MM.1S (cell line): ENCODE measurements around the gene KCNK13.
"Not testable (repeated sequence)": the region's sequence is repeated elsewhere in the genome, so short reads cannot be mapped to it uniquely, and the experiment has no call there.

Experiments used
- DNase-seq: peaks from one replicate; pipeline ENCODE4 v3.0.0-alpha.2; 2015
- H2AFZ ChIP-seq: fragments of 300-600 bp; sonication (generic); 2 replicates; pipeline ENCODE4 v1.6.0; 2016; ENCODE audit warnings: antibody characterized with exemption, low read length
- H3F3A ChIP-seq: fragments of 300-600 bp; sonication (generic); 2 replicates; pipeline ENCODE4 v1.6.1; 2016; ENCODE audit warnings: mild to moderate bottlenecking, antibody characterized with exemption, low read length, moderate library complexity, mixed read lengths; ENCODE audit not compliant: insufficient read depth
- H3K27ac ChIP-seq: fragments of 300-600 bp; sonication (generic); 2 replicates; pipeline ENCODE4 v1.5.1; 2016; ENCODE audit warnings: mild to moderate bottlenecking, low read length
- H3K27me3 ChIP-seq: fragments of 300-600 bp; sonication (generic); replicated peaks from 2 replicates; pipeline ENCODE4 v1.6.0; 2016; ENCODE audit warnings: low read length; ENCODE audit not compliant: insufficient read depth
- H3K36me3 ChIP-seq: fragments of 300-600 bp; sonication (generic); replicated peaks from 2 replicates; pipeline ENCODE4 v1.6.1; 2016; ENCODE audit warnings: mild to moderate bottlenecking, low read length, mixed read lengths; ENCODE audit not compliant: insufficient read depth
- H3K4me1 ChIP-seq: fragments of 300-600 bp; sonication (generic); 2 replicates; pipeline ENCODE4 v1.6.1; 2016; ENCODE audit warnings: low read length, mixed read lengths
- H3K4me2 ChIP-seq: fragments of 300-600 bp; sonication (generic); 2 replicates; pipeline ENCODE4 v1.6.0; 2016; ENCODE audit warnings: low read depth, low read length
- H3K4me3 ChIP-seq: fragments of 300-600 bp; sonication (generic); 2 replicates; pipeline ENCODE4 v1.5.1; 2016; ENCODE audit warnings: low read length, mixed read lengths
- H3K79me2 ChIP-seq: fragments of 300-600 bp; sonication (generic); 2 replicates; pipeline ENCODE4 v1.6.1; 2016; ENCODE audit warnings: mixed run types, low read length, mixed read lengths
- H3K9ac ChIP-seq: fragments of 300-600 bp; sonication (generic); 2 replicates; pipeline ENCODE4 v1.6.1; 2016; ENCODE audit warnings: low read length, mixed read lengths
- H3K9me2 ChIP-seq: fragments of 300-600 bp; sonication (generic); replicated peaks from 2 replicates; pipeline ENCODE4 v1.6.1; 2016; ENCODE audit warnings: mild to moderate bottlenecking, low read length, mixed read lengths; ENCODE audit not compliant: insufficient read depth
- H3K9me3 ChIP-seq: fragments of 300-600 bp; sonication (generic); replicated peaks from 2 replicates; pipeline ENCODE4 v1.6.1; 2016; ENCODE audit warnings: mild to moderate bottlenecking, low read length, mixed read lengths; ENCODE audit not compliant: insufficient read depth
- H4K20me1 ChIP-seq: fragments of 300-600 bp; sonication (generic); 2 replicates; pipeline ENCODE4 v1.6.1; 2016; ENCODE audit warnings: mild to moderate bottlenecking, low read length, moderate library complexity, mixed read lengths; ENCODE audit not compliant: insufficient read depth
- CTCF ChIP-seq: fragments of 300-600 bp; sonication (generic); IDR thresholded peaks from 2 replicates; pipeline ENCODE4 v1.5.1; 2016; ENCODE audit warnings: antibody characterized with exemption, low read length, mixed read lengths
- EZH2 ChIP-seq: fragments of 300-600 bp; sonication (generic); optimal IDR thresholded peaks from 2 replicates; pipeline ENCODE3; 2017; ENCODE audit warnings: low read depth, mild to moderate bottlenecking, antibody characterized with exemption, low read length, mixed read lengths
- EZH2phosphoT487 ChIP-seq: fragments of 300-600 bp; sonication (generic); IDR thresholded peaks from 2 replicates; pipeline ENCODE4 v1.6.1; 2018; ENCODE audit warnings: antibody characterized with exemption, low read length

KCNK13 gene

GRCh38 chr14:90023176-90023896 lies 38.5 kb upstream of the KCNK13 start:
- H3K9me3 ChIP-seq = no peaks in the 10 kb centered on the region
- no peak overlapping the region for H2AFZ ChIP-seq
- no peaks in the 10 kb centered on the region for H3K36me3 ChIP-seq
- no peak overlapping the region for H3K27ac ChIP-seq
- H3K9me2 ChIP-seq = no peaks in the 10 kb centered on the region
- H3K9ac ChIP-seq = no peak overlapping the region
- no peak overlapping the region for H3K4me3 ChIP-seq
- H3K79me2 ChIP-seq = no peaks in the 10 kb centered on the region
- H4K20me1 ChIP-seq = no peaks in the 10 kb centered on the region
- TF ChIP-seq CTCF (no peak), EZH2 (no peak), EZH2phosphoT487 (no peak)
- H3K4me1 ChIP-seq = no peaks in the 10 kb centered on the region
- DNase-seq = no peak
- no peak overlapping the region for H3K4me2 ChIP-seq
- H3K27me3 ChIP-seq = no peaks in the 10 kb centered on the region
- H3F3A ChIP-seq = no peaks in the 10 kb centered on the region

- Histone ChIP-seq H3K4me3 (no peak overlapping the region), H3K4me2 (no peak overlapping the region), H3F3A (no peaks in the 10 kb centered on the region), H3K9me3 (no peaks in the 10 kb centered on the region), H3K79me2 (no peaks in the 10 kb centered on the region), H3K27me3 (no peaks in the 10 kb centered on the region), H3K9ac (no peak overlapping the region), H3K27ac (no peak overlapping the region), H2AFZ (no peak overlapping the region), H3K4me1 (no peaks in the 10 kb centered on the region), H3K9me2 (no peaks in the 10 kb centered on the region), H3K36me3 (no peaks in the 10 kb centered on the region), H4K20me1 (no peaks in the 10 kb centered on the region)
- DNase-seq = no peak
- TF ChIP-seq CTCF (no peak), EZH2phosphoT487 (no peak), EZH2 (no peak)
These were observed 36.9 kb upstream of the KCNK13 start for GRCh38 chr14:90024910-90025309.

GRCh38 chr14:90026608-90027007 lies 35.2 kb upstream of the KCNK13 start:
- H3K27me3 ChIP-seq, H3K9ac ChIP-seq, H3K27ac ChIP-seq, H3K4me1 ChIP-seq, H4K20me1 ChIP-seq, DNase-seq, H3K4me3 ChIP-seq, H3K9me2 ChIP-seq, H3K9me3 ChIP-seq, H3F3A ChIP-seq, H3K36me3 ChIP-seq, H3K79me2 ChIP-seq, H2AFZ ChIP-seq, H3K4me2 ChIP-seq: not testable (repeated sequence)

GRCh38 chr14:90027842-90028241 lies 34.0 kb upstream of the KCNK13 start:
- Histone ChIP-seq H3K9me2 (no peaks in the 10 kb centered on the region), H3K4me2 (no peak overlapping the region), H3K79me2 (no peaks in the 10 kb centered on the region), H3K9ac (no peak overlapping the region), H4K20me1 (no peaks in the 10 kb centered on the region), H3K36me3 (no peaks in the 10 kb centered on the region), H2AFZ (no peak overlapping the region), H3K4me1 (no peaks in the 10 kb centered on the region), H3K27ac (no peak overlapping the region), H3K4me3 (no peak overlapping the region), H3F3A (no peaks in the 10 kb centered on the region), H3K9me3 (no peaks in the 10 kb centered on the region), H3K27me3 (no peaks in the 10 kb centered on the region)
- TF ChIP-seq CTCF (no peak), EZH2 (no peak), EZH2phosphoT487 (no peak)
- no peak for DNase-seq
